HepG2 (cell line): ENCODE data around the gene MB21D2. TPM values are rescaled to one million over a fixed set of nuclear protein-coding genes. Genes with fewer than 3 reads are reported as not detected.

Experiments used
- ATAC-seq: fragments of 200-7000 bp; cut with Tn5 transposase; 3 replicates; pipeline ENCODE4 v1.9.1; 2020; ENCODE audit warnings: mild to moderate bottlenecking, moderate library complexity
- BruUV-seq: library from RNA; stranded (reverse); fragments of 400-500 nt; replicated peaks from 2 replicates; lab custom pipeline; 2021; lab: Mats Ljungman, UMichigan
- CTCF ChIA-PET: fragments of 300-600 bp; formaldehyde crosslinking; extraction: SDS; loops from one replicate; lab custom pipeline; 2021; ENCODE audit warnings: low total read pairs, inconsistent platforms, low intra/inter-chr PET ratio; lab: Yijun Ruan, JAX
- POLR2A ChIA-PET: fragments of 350-600 bp; sonication (Branson Sonifier 250); formaldehyde crosslinking; loops from one replicate; lab custom pipeline; 2020; ENCODE audit warnings: antibody characterized with exemption, inconsistent platforms; lab: Yijun Ruan, JAX
- DNase-seq: peaks from one replicate; pipeline ENCODE4 v3.0.0-alpha.2; 2015; ENCODE audit warnings: low spot score
- FAIRE-seq: peaks from 3 replicates; lab custom pipeline; 2011; peaks lifted over from hg19 to GRCh38; lab: Jason Lieb, UNC
- H2AFZ ChIP-seq: one replicate; pipeline ENCODE4 v1.6.1; 2011; ENCODE audit warnings: low read length, inconsistent platforms
- H3K27ac ChIP-seq: fragments of 300-600 bp; 3 replicates; pipeline ENCODE4 v1.8.0; 2011; ENCODE audit warnings: mixed run types, mild to moderate bottlenecking, mixed read lengths, low read length, inconsistent platforms; ENCODE audit not compliant: insufficient read depth; ENCODE audit errors: extremely low read length
- H3K27me3 ChIP-seq, 2 experiments: fragments of 200-600 bp in 1 of 2; 2 replicates in 1 of 2; 3 replicates in 1 of 2; pipeline versions ENCODE4 v1.6.0 to v1.8.0; 2011; ENCODE audit warnings: low read length in 2 of 2, mild to moderate bottlenecking in 2 of 2, moderate library complexity in 2 of 2, inconsistent platforms in 1 of 2; ENCODE audit not compliant: insufficient read depth in 2 of 2, control insufficient read depth in 1 of 2
- H3K36me3 ChIP-seq, 2 experiments: fragments of 200-600 bp in 1 of 2; replicated peaks in 1 of 2; 2 replicates in 1 of 2; 3 replicates in 1 of 2; pipeline versions ENCODE4 v1.5.1 to v1.8.0; 2011; ENCODE audit warnings: low read length in 2 of 2, inconsistent platforms in 1 of 2; ENCODE audit not compliant: insufficient read depth in 2 of 2, control insufficient read depth in 1 of 2
- H3K4me1 ChIP-seq: 2 replicates; pipeline ENCODE4 v1.5.1; 2012; ENCODE audit warnings: low read length, inconsistent platforms; ENCODE audit not compliant: insufficient read depth
- H3K4me2 ChIP-seq: 2 replicates; pipeline ENCODE4 v1.6.0; 2011; ENCODE audit warnings: low read depth, low read length, inconsistent platforms
- H3K4me3 ChIP-seq, 3 experiments: fragments of 200-600 bp in 1 of 3; sonication (generic), shearing (Covaris generic) in 1 of 3; replicated peaks in 1 of 3; 2 replicates each; pipeline ENCODE4 v1.5.1; 2011 to 2016; ENCODE audit warnings: low read length in 3 of 3, inconsistent platforms in 2 of 3, low read depth in 2 of 3, mild to moderate bottlenecking in 2 of 3, control low read depth in 1 of 3, mixed read lengths in 1 of 3; ENCODE audit not compliant: insufficient read depth in 1 of 3
- H3K79me2 ChIP-seq: one replicate; pipeline ENCODE4 v1.6.1; 2011; ENCODE audit warnings: low read length, inconsistent platforms; ENCODE audit not compliant: insufficient read depth
- H3K9ac ChIP-seq: 2 replicates; pipeline ENCODE4 v1.6.0; 2011; ENCODE audit warnings: mild to moderate bottlenecking, low read depth, low read length, inconsistent platforms; ENCODE audit not compliant: insufficient read depth
- H3K9me3 ChIP-seq: 2 replicates; pipeline ENCODE4 v1.5.1; 2012; ENCODE audit warnings: mild to moderate bottlenecking, low read length
- H4K20me1 ChIP-seq: 2 replicates; pipeline ENCODE4 v1.6.0; 2011; ENCODE audit warnings: inconsistent platforms, mild to moderate bottlenecking, low read length, moderate library complexity; ENCODE audit not compliant: insufficient read depth
- AKAP8 ChIP-seq: sonication (generic); formaldehyde crosslinking; IDR thresholded peaks from 2 replicates; pipeline ENCODE4 v1.5.1; 2020; ENCODE audit warnings: mild to moderate bottlenecking, missing genetic modification reagents
- CSRNP2 ChIP-seq: sonication (generic); formaldehyde crosslinking; conservative IDR thresholded peaks from 2 replicates; pipeline ENCODE4 v1.8.0; 2022; ENCODE audit warnings: low read depth, missing genetic modification reagents
- TBX2 ChIP-seq: sonication (generic); formaldehyde crosslinking; IDR thresholded peaks from 2 replicates; pipeline ENCODE4 v1.5.0; 2020; ENCODE audit warnings: missing genetic modification reagents, mild to moderate bottlenecking, borderline replicate concordance
- TEF ChIP-seq: sonication (generic); formaldehyde crosslinking; IDR thresholded peaks from 2 replicates; pipeline ENCODE4 v1.5.0; 2020; ENCODE audit warnings: missing genetic modification reagents
- THRA ChIP-seq: sonication (generic); formaldehyde crosslinking; IDR thresholded peaks from 2 replicates; pipeline ENCODE4 v1.4.0; 2020; ENCODE audit warnings: missing genetic modification reagents, borderline replicate concordance
- ZMAT3 ChIP-seq: sonication (generic); formaldehyde crosslinking; conservative IDR thresholded peaks from 2 replicates; pipeline ENCODE4 v1.7.0; 2021; ENCODE audit warnings: missing genetic modification reagents
- ZNF160 ChIP-seq: sonication (generic); formaldehyde crosslinking; IDR thresholded peaks from 2 replicates; pipeline ENCODE4 v1.8.0; 2022; ENCODE audit warnings: mild to moderate bottlenecking, inconsistent platforms, missing genetic modification reagents
- ZNF180 ChIP-seq: sonication (generic); formaldehyde crosslinking; IDR thresholded peaks from 2 replicates; pipeline ENCODE4 v1.4.0; 2020; ENCODE audit warnings: low read depth, missing genetic modification reagents, borderline replicate concordance
- ZNF670 ChIP-seq: sonication (generic); formaldehyde crosslinking; IDR thresholded peaks from 2 replicates; pipeline ENCODE4 v1.8.0; 2022; ENCODE audit warnings: mild to moderate bottlenecking, missing genetic modification reagents, borderline replicate concordance
- ZNF788 ChIP-seq: sonication (generic); formaldehyde crosslinking; IDR thresholded peaks from 2 replicates; pipeline ENCODE4 v1.5.0; 2020; ENCODE audit warnings: mild to moderate bottlenecking, missing genetic modification reagents, borderline replicate concordance
- WGBS: methylation state at CpG from one replicate; pipeline ENCODE4 v1.1.6; 2017; ENCODE audit warnings: low lambda C conversion rate; 5-methylcytosine and 5-hydroxymethylcytosine counted together
- in situ Hi-C: cut with HindIII; loops from 2 replicates; pipeline ENCODE4 v1.10.0; 2017; ENCODE audit warnings: low pct_unique_long_range_greater_than_20kb; ENCODE audit not compliant: extremely low pct_ligation_motif_present
- intact Hi-C: fragments of 100-400 bp; cut with micrococcal nuclease; formaldehyde crosslinking; loops from one replicate; pipeline ENCODE4 v1.10.0; 2022; ENCODE audit not compliant: unreplicated experiment
- polyA plus RNA-seq, 8 experiments: library from polyadenylated mRNA; depleted of rRNA in 3 of 8; stranded (reverse) in 7 of 8; unstranded in 1 of 8; fragments of >200 nt; fragmentation: Illumina TruSeq in 4 of 8; extraction: Trizol in 4 of 8; gene quantifications; 2 replicates each; pipeline versions ENCODE4 v1.2.1 to v1.2.3, GENCODE V29; 2011 to 2016; ENCODE audit warnings: low read depth in 4 of 8, missing spikeins in 1 of 8, mixed read lengths in 1 of 8; ENCODE audit not compliant: insufficient read depth in 1 of 8
- total RNA-seq, 5 experiments: library from RNA; depleted of rRNA; stranded (reverse); fragments of >200 nt; fragmentation: Illumina TruSeq; extraction: Trizol; gene quantifications; 2 replicates each; pipeline ENCODE4 v1.2.3, GENCODE V29; 2016; ENCODE audit warnings: low read depth in 1 of 5
- TF ChIP-seq, protein P1 (sequence below): sonication (generic); formaldehyde crosslinking; IDR thresholded peaks from 2 replicates; pipeline ENCODE4 v1.4.0; 2020; ENCODE audit warnings: mild to moderate bottlenecking, missing genetic modification reagents

MB21D2 gene
- total and polyA plus RNA-seq, 2 of the 13 experiments (the other 11 are each of a cell fraction or from before 2014, with no cell fraction given) = 0.90 to 1.6 TPM

DNA sequence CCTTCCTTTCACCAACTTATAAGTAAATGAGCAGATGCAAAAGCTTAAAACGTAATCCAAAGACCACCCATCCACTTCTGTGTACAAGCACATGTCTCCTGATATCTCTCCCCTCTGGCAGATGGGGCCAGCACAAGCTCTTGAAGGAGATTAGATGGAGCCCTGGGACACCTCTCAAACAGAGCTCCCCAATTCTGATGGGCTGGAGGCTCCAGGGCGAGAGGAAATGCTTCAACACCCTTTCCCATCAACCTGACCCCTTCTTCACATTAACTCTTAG is 73.2 kb downstream of the MB21D2 start:
- FAIRE-seq (no peak), ATAC-seq (no peak), DNase-seq (no peak)
- Histone ChIP-seq H3K4me1 (no peaks in the 10 kb centered on the region), H3K79me2 (no peaks in the 10 kb centered on the region), H3K9ac (no peak overlapping the region), H2AFZ (no peak overlapping the region), H4K20me1 (no peaks in the 10 kb centered on the region), H3K9me3 (no peaks in the 10 kb centered on the region), H3K27me3 (no peaks in the 10 kb centered on the region), H3K36me3 (no peaks in the 10 kb centered on the region), H3K27ac (no peak overlapping the region), H3K4me2 (no peak overlapping the region), H3K4me3 (no peak overlapping the region)
- in situ Hi-C loops (no loop called here), intact Hi-C loops (no loop called here)
- TF ChIP-seq ZNF180 (CRISPR knock-in tag) (no peak), ZMAT3 (no peak), THRA (CRISPR knock-in tag) (no peak), TBX2 (no peak), TEF (no peak), ZNF670 (CRISPR knock-in tag) (no peak), ZNF160 (CRISPR knock-in tag) (no peak), ZNF788 (CRISPR knock-in tag) (no peak), CSRNP2 (CRISPR knock-in tag) (no peak), AKAP8 (no peak)
- TF ChIP-seq, protein P1, sequence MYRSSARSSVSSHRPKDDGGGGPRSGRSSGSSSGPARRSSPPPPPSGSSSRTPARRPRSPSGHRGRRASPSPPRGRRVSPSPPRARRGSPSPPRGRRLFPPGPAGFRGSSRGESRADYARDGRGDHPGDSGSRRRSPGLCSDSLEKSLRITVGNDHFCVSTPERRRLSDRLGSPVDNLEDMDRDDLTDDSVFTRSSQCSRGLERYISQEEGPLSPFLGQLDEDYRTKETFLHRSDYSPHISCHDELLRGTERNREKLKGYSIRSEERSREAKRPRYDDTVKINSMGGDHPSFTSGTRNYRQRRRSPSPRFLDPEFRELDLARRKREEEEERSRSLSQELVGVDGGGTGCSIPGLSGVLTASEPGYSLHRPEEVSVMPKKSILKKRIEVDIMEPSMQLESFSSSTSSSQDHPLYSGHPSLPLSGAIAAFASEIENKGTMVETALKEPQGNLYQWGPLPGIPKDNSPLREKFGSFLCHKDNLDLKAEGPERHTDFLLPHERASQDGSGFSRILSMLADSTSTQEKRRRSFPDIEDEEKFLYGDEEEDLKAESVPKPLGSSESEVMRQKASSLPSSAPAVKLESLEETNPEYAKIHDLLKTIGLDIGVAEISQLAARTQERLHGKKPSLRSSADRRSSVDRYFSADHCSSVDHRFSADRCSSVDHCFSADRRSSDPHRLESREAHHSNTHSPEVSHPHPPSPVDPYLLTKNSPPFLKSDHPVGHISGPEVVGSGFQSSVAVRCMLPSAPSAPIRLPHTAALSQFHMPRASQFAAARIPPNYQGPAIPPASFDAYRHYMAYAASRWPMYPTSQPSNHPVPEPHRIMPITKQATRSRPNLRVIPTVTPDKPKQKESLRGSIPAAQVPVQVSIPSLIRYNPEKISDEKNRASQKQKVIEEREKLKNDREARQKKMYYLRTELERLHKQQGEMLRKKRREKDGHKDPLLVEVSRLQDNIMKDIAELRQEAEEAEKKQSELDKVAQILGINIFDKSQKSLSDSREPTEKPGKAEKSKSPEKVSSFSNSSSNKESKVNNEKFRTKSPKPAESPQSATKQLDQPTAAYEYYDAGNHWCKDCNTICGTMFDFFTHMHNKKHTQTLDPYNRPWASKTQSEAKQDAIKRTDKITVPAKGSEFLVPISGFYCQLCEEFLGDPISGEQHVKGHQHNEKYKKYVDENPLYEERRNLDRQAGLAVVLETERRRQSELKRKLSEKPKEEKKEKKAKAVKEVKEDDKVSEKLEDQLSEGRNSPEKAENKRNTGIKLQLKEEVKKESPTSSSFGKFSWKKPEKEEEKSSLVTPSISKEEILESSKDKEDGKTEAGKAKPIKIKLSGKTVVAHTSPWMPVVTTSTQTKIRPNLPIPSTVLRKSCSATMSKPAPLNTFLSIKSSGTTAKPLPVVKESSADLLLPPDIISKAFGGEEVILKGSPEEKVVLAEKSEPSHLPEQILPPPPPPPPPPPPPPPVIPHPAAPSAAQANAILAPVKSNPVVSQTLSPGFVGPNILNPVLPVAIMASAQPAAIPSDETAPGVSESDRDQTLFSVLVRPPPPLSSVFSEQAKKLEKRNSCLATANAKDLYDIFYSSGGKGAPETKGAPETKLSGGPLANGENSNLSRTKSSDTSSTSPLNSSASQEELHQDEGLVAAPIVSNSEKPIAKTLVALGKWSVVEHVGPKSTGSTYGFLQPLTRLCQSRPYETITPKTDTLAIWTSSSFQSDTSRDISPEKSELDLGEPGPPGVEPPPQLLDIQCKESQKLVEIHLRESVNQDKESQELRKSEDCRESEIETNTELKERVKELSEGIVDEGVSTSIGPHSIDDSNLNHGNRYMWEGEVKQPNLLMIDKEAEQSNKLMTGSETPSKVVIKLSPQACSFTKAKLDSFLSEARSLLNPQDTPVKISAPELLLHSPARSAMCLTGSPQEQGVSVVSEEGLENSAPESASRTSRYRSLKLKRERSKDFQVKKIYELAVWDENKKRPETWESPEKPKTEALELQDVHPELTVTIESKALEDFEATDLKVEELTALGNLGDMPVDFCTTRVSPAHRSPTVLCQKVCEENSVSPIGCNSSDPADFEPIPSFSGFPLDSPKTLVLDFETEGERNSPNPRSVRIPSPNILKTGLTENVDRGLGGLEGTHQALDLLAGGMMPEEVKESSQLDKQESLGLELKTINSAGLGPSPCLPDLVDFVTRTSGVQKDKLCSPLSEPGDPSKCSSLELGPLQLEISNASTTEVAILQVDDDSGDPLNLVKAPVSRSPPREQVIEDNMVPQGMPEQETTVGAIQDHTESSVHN = no peak
- CTCF ChIA-PET = no interaction called here
- 55% methylated on average over 2 of the region's 2 CpGs for WGBS
- no TSS peak for BruUV-seq
- POLR2A ChIA-PET = no interaction called here
